NOMO-1 treated with DMSO at 0.1 percent for 48 hours (cell line): Measurements from ENCODE around the gene MLH3.
"Not testable (repeated sequence)": the region's sequence is repeated elsewhere in the genome, so short reads cannot be mapped to it uniquely, and the experiment has no call there.

Source experiments
- DNase-seq: peaks from one replicate; lab custom pipeline; 2025; ENCODE audit not compliant: unreplicated experiment; lab: John Stamatoyannopoulos, UW

Gene MLH3

DNA sequence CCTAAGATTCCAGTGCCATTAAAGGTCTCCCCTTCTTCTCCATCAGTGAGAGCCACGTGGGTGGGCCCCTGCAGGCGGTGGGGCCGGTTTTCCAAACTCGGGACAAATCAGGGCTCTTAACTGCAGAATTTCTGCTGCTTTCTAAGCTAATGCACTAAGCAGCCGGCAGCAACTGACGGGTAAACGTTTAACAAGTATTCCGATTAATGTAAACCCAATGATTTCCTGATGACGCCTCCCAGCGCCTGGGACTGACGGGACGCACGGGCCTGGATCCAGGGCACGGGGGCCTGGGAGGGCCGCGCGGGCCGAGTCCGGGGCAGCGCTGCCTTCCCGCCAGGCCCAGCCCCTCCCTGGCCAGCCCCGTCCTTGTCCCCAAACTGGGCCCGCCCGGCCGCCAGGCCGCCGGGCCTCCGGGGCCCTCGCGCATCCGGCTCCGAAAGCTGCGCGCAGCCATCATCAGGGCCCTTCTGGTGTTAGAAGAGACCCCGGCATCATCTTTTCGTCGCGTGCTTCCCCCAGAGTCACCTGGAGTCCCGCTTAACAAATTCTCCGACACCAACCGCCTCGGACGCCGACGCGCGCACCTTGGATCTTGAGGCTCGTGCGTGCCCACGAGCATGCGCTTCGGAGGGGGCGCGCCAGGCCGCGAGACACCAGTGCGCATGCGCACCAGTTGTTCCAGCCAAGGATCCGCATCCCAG lies at the start of gene MLH3:
MLH3 (minus strand) TSS at position 616 of the 704 bp plus-strand sequence. CDS start 1,812 bp downstream, outside the sequence.
- peak; percentile 51 for DNase-seq

DNA sequence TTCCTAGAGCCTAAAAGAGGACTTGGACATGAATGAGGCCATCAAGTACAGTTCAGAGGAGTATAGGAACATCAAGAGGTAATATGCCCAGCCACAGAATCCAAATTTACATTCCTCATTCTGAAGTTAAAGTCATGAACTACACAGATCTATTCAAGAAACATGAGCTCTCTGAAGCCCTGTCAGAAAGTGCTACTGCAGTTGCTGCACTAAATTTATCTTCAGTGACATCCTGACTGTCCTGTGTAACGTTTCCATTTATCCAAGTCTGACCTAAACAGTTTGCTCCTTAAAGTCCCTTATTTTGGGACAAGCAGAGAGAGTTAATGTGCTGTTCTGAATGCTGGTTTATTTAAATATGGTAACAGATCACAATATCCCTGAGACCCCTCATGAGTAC lies 47.4 kb upstream of the MLH3 start:
- no peak for DNase-seq

DNA sequence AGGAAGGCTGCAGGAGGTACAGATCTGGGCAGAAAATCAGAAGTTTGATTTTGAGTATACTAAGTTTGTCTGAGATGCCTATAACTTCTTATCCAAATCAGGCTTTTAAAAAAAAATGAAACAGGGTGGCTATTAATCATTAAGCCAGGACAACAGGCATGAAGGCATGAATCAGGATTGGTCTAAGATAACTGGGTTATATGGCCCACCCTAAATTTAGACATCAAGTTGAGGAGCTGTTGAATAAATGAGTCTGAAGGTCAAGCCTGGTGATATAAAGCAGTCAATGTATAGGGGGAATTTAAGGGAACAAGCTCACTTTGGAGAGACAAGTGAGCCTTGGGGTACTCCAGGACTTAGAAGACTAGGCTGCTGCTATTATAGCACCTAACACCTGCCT lies 46.9 kb upstream of the MLH3 start:
- DNase-seq, result no peak

DNA sequence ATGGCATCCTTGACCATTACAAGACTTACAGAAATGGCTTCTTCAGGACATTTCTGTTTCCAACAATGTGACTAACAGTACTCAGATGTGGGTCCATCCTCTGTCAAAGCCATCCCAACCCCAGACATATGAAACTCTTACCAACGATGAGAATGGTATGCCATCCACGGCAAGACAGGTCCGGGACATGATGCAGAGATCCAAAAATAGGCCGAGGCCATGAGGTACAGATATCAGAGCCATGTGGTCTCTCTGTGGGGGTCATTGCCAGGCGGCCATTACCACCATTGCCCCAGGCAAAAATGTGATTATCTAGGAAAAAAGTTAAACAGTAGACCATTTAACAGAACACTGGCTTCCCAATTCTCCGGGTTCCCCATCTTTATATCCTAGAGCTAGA lies 45.7 kb upstream of the MLH3 start:
- DNase-seq, result no peak

DNA sequence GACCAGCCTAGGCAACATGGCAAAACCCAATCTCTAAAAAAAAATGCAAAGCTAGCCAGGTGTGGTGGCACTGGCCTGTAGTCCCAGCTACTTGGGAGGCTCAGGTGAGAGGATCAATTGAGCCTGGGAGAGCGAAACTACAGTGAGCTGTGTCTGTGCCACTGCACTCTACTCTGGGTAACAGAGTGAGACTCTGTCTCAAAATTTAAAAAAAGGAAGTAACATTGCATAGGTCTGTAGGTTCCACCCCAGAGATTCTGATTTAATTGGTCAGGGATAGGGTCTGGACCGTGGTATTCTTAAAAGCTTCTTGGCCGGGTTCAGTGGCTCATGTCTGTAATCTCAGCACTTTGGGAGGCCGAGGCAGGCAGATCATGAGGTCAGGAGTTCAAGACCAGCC lies 44.4 kb upstream of the MLH3 start:
- DNase-seq, result no peak

DNA sequence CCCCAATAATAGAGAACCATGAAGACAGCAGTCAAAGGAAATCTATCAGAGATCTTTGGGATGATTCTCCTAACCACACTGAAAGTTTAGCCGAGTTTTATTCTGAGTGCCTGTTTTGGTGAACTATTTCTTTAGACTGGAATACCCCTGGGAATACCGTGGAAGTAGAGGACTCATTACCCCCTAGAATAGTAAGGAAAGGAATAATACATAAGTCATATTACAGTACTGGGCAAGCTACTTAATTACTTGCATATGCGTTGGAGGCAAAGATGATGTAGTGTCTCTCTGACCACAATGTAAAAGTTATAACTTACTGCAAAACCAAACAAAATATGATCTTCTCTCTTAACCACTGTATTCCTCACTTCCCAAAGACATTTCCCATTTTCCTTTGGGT lies 43.6 kb upstream of the MLH3 start:
- DNase-seq, result no peak

DNA sequence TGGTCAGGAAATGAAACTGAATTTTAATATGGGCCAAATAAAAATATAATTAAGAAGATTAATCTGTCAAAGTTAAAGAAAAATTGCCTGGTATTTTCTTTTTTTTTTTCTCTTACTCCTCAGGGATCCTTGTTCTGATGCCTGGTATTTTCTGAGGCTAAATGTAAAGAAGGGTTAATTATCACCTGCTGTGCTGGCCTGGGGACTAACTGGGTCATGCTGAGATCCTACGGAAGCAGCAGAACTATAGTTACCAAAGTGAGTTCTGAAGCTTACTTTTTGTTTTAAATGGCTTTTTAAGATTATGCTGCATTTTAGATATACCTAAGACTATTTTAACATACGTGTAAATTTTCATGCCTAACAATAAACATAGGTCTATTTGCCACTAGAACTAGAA lies 41.4 kb upstream of the MLH3 start:
- DNase-seq, result no peak

DNA sequence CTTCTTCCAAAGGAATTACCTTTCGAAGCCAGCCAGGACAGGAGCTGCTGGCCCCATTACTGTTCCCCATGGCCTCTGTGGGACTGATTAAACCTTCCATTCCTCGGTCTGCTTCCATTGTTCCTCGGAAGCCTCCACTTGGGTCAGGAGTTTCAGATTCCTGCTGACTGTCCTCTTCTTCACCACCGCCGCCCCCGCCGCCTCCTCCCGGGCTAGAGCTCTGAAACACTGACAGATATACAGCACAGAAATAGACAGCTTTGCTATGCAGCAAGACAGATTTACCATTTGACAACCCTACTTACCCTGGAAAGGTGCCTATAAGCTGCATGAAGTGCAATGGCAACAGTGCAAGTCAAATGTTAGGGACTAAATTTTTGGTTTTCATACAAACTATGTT lies 40.0 kb upstream of the MLH3 start:
- no peak for DNase-seq

DNA sequence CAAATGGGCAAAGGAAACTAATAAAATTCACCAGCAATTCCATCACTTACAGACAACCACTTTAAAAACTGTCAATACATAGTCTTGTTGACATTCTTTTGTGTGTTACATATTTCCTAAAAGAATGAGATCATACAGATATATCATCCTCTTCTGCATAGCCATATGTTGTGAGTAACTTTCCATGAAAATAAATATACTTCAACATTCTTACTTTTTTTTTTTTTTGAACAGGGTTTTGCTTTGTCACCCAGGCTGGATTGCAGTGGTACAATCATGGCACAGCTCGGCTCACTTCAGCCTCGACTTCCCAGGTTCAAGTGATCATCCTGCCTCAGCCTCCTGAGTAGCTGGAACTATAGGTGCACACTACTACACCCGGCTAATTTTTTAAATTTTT lies 39.1 kb upstream of the MLH3 start:
- DNase-seq, result no peak

DNA sequence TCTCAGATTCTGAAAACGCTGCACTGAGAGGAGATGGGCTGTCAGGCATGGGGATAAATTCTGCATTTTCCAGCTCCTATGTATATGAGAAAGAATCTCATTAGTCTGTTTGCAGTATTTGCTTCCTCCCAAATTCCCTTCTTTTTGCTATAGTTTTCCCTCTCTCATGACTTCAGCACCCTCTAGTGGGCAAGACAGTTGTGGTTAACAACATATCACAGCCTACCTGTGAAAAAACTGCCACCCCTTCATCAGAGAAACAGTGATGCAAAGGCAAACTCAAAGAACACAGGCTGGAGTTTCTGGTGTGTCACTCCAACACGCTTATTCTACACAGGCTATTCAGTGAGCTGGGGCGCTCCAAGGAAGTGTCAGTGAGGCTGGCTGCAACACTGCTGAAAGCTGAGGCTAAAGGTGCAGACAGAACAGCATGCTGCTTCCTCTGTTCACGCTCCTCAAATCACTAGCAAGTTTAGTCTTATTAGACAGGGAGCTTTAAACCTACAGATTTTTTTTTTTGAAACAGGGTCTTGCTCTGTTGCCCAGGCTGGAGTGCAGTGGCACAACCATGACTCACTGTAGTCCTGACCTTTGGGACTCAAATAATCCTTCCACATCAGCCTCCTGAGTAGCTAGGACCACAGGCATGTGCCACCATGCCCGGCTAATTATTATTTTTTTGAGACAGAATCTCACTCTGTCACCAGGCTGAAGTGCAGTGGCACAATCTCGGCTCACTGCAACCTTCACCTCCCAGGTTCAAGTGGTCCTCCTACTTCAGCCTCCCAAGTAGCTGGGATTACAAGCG lies 37.5 kb upstream of the MLH3 start:
- DNase-seq, result peak; percentile 50

DNA sequence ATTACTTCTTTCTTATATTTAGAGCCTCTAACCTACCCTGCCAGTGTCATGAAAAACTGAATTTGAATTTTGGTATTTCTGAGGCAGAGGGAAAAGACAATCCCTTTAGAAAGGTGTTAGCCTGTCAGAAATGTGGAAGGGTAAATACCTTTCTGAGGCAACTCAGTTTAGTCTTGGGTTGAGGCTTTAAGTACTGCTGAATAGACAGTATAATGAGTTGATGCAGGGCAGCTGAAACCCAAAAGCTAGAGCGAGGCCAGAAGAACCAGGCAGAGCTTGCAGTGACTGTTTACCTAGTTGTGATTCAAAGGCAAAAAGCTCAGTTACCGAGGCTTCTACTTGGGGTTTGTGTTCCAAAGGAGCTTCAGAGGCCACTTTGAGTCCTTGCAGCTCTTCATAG lies 36.9 kb upstream of the MLH3 start:
- no peak for DNase-seq

DNA sequence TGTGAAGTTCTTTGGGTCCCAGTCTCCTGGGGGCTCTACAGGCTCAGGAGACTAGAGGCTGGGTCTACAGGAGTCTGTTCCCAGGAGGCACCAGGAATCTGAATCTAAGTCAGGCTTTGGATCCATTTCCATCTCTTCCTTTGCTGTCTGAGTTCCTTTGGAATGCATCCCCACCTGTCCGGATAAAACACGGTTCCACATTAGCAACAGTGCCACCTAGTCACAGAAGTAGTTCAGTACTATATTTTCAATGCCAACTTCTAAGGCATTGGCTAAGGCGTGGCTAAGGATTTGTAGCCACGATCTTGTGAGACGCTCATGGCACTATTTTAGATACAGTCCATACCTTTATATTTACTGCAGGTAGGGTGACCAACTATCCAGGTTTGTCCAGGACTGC lies 33.2 kb upstream of the MLH3 start:
- DNase-seq, result no peak

DNA sequence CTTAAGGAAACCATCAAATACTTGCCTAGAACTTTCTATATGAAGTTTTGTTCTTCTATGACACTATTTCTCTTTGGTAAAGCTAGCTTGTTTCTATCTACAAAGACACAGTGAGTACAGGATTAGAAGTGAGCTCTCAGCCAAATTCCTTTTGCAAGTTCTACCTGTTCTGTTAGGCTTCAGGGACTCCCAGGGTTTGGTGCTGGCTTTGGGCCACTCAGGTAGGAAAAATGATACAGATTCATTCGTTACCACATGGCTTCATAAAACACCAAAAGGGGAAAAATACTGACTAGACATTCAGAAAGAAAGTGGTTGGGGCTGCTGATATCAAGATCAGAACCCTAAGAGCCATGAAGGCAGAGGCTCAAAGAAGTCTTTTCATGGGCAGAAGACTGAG lies 32.0 kb upstream of the MLH3 start:
- no peak for DNase-seq

DNA sequence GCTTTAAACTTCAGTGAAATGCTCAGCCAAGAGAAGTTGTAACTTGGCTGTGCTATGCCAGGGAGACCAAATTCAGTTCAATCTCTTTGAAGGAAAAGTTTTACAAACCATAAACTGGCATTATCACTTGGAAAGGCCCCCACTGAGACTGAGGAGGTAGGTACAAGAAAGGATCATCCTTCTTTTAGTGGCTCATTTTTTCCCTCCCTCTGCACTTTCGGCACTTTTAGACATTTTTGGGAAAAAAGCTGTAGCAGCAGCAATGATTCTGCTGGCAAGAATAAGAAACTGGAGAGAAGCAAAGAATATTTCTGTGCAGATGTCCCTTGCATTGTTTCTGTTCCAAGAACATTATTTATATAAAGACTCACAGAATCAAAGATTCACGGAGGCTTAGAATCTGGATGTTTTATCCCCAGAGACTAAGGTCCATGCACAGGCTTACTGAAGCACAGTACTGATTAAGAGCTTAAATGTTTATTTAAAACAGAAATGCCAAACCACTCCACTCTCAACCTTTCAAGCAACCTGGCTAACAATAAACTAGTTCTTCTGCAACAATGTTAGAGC lies 30.5 kb upstream of the MLH3 start:
- no peak for DNase-seq

DNA sequence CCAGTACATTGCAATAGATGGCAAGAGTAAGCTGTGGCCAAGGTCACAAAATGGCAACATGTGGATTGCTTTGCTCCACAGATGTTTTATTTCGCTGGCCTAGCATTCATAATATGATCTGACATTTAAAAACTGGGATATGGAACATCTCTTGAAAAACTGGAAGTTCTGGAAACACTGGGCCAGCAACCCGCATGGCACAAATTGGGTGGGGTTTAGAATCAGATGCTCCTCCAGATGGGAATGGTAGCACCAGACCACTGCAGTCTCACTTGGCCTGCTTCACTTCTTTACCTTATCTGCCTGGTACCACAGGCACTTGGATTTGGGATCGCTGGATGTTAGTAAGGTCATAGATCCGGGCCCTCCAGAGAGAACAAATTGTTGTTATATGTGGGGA lies 28.3 kb upstream of the MLH3 start:
- DNase-seq, result no peak

DNA sequence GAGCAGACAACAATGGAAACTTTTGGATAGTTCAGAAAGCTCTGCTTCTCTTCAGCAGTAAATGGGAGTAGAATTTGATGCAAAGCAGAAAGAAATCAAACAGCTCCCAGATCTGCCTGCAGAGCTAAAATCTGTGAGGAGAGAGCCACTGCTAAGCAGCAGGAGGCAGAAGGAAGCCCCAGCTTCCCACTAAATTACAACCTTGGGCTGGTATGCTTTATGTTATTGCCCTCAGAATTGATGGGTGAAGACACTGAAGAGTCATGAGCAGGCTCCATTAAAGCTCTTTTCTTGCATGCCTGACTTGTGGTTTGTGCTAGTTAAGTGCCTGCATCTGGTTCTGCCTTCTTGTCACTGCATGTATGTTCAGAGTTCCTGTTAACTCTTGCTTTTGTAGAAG lies 26.5 kb upstream of the MLH3 start:
- DNase-seq, result no peak

DNA sequence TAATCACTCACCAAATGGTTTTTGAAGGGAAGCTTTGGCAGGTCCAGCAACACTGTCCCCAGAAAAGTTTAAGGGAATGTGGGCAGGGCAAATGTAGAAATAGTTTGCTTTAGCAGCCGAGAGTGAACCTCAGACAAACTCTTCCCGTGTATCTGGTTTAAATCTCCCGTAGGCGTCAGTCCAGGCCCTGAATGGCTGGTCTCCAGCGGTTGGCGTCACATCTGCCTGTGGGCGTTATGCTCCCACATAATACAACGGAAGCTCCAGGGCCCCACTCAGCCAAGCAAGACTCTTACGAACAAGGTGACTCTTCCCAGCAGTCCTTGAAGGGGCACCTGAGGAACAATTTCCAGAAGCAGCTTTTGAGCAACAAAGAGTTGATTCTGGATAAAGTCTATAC lies 19.1 kb upstream of the MLH3 start:
- no peak for DNase-seq

DNA sequence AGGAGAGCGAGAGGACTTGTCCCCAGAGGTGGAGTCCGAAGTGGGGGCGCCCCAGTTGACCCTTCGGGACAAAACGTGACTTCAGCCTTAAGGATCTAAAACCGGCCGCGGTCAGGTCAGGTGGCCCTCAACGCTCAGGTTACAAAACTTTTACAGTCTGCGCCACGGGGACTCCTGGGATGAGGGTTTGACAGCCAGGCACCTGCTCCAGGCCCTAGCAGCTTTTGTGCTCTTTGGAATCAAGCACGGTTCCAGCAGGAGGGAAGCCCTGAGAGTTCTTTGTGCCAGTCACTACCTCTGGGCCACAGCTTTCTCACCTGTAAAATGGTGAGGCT lies 18.5 kb upstream of the MLH3 start:
- no peak for DNase-seq

DNA sequence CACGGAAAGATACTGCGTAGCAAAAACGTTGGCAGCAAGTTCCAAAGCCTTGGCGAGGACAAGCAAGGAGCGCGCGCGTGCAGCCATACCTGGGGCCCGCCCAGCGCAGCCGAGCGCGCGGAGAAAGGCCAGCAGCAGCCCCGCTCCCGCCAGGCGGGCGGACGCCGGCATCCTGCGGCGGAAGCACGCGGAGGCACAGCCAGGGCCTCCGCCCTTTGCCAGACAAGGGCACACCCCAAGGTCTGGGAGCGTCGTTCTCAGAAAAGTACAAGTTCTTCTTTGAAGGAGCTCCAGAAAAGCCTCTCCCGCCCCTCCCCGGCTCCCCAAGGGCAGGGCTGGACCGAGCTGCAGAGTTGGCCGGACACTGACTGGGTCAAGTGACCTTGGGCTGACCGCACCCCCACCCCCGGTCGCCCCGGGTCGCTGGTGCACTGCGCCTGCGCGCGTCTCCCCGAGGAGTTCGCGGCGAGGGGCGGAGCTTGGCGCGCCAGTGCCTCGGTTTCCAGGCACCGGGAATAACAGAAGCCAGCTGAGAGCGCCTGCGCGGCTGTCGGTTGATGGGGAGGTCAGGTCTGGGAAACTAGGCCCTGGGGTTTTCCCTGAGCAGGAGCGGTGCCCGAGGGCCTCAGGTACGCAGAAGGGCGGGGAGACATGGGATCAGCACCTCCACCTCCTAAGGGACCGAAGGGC lies 18.0 kb upstream of the MLH3 start, which contains the start of gene ZC2HC1C:
ZC2HC1C (plus strand) TSS at position 521 of the 690 bp plus-strand sequence. CDS start 933 bp downstream, outside the sequence.
- DNase-seq, result peak; percentile 77

DNA sequence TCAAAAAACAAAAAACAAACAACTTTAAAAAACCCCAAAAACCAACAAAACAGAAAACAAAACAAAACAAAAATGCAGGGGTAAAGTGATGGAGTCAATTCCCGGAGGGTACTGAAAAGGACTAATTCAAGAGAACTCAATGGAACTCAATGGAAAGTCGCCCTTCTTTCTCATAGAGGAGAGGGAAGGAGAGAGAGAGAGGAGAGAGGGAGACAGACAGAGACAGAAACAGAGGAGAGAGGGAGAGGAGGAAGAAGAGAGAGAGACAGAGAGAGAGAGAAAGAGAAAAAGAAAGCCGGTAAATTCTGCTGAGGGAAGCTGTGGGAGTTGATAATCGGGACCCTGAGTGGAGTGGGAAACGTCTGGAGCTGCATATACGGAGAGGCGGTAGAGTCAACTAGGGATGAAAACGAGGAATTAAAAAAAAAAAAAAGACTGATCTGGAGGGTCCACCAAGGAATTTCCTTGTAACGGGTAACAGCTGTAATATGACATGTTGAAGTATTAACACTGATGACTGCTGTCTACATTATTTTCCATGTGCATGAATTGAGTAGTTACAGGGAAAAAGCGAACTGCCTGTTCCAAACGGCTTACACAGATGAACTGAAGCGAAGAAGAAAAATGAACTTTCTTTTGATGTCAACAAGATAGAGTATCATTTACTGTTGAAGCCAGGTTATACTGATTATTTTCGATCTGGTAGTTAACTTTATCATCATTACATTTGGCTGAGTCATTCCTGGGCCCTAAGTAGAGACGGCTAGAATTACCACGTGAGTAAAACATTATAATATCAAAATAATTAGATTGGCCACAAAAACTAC lies 17.2 kb upstream of the MLH3 start:
- no peak for DNase-seq

DNA sequence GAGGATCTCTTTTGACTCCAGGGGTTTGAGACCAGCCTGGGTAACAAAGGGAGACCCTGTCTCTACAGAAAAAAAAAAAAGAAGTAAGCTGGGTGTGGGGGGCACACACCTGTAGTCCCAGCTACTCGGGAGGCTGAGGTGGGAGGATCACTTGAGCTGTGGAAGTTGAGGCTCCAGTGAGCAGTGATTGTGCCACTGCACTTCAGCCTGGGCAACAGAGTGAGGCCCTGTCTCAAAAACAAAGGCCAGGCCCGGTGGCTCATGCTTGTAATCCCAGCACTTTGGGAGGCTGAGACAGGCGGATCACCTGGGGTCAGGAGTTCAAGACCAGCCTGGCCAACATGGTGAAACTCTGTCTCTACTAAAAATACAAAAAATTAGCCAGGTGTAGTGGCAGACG lies 16.5 kb upstream of the MLH3 start:
- not testable (repeated sequence) for DNase-seq
